ENCODE data around the gene ECHS1.

ECHS1 gene

GRCh38 chr10:133316732-133317131 lies 56.4 kb downstream of the ECHS1 start:
- no peak for DNase-seq

DNA sequence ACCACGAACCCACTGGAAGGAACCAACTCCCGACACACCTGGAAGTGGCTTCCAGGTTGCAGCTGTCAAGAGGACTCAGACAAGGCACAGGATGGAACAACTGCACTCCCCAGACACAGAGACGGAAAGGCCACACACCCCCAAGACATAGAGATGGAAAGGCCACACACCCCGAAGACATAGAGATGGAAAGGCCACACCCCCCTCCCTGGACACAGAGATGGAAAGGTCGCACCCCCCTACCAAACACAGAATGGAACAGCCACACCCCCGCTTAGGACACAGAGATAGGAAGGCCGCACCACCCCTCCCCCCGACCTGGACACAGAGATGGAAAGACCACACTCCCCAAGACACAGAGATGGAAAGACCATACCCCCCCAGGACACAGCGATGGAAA lies 56.9 kb downstream of the ECHS1 start:
- DNase-seq, result no peak

- no peak for DNase-seq
Observed at GRCh38 chr10:133315847-133316246, 57.3 kb downstream of the ECHS1 start.

DNA sequence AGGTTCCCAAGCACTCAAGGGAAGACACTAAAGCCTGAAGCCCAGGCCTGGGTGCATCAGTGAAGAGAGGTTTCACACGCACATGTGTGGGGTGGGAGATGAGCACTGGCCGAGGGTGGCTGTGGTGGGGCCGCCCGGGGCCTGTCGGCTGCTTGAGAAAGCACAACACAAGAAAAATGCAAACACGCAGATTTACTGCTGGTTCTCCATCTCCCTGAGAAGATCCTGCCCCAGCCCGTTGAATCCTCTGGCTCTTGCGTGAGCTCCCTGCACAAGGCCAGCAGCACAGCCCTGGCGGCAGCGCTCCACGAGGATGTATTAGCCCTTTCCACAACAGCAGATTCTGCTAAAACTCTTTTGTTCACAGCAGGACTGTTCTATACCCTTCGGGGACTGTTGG lies 58.2 kb downstream of the ECHS1 start:
- no peak for DNase-seq

- DNase-seq, result no peak
Observed at GRCh38 chr10:133313192-133313591, 60.0 kb downstream of the ECHS1 start.

DNA sequence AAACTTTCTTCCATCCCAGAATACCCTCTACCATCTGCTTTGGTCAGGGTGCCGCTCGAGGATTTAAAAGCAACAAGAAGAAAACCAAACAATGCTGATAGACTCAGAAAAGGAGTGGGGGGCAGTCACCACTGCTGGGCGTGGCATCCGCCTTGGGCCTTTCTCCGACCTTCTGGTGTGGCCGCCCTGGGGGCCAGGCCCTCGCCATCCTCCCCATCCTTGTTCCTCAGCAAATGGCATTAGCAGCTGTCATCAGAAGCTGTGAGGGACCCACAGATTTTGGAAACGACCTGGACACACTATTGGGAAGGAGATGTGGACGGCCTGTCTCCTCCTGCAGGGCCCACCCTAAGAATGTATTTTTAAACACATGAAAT lies 60.4 kb downstream of the ECHS1 start:
- DNase-seq, result no peak

All from fibroblast of skin of right quadriceps (primary cell).